Osteoblast (primary cell): Measurements from ENCODE around the gene HNMT. TPM values are rescaled to one million over a fixed set of nuclear protein-coding genes. Genes with fewer than 3 reads are reported as not detected.

Experiments
- DNase-seq: peaks from one replicate; pipeline ENCODE4 v3.0.0; 2011; ENCODE audit warnings: low spot score, mixed read lengths; ENCODE audit not compliant: insufficient read length; ENCODE audit errors: missing footprints
- H2AFZ ChIP-seq: 2 replicates; pipeline ENCODE4 v1.6.0; 2011; ENCODE audit warnings: mild to moderate bottlenecking, low read length
- H3K27ac ChIP-seq: 2 replicates; pipeline ENCODE4 v1.5.1; 2011; ENCODE audit warnings: mild to moderate bottlenecking, low read depth, low read length, moderate library complexity
- H3K27me3 ChIP-seq: 2 replicates; pipeline ENCODE4 v1.6.0; 2012; ENCODE audit warnings: mild to moderate bottlenecking, control low read depth, inconsistent platforms, low read length, moderate library complexity; ENCODE audit not compliant: insufficient read depth
- H3K36me3 ChIP-seq: 2 replicates; pipeline ENCODE4 v1.5.1; 2011; ENCODE audit warnings: mild to moderate bottlenecking, low read length, control low read depth, moderate library complexity; ENCODE audit not compliant: insufficient read depth
- H3K4me1 ChIP-seq: 2 replicates; pipeline ENCODE4 v1.5.1; 2011; ENCODE audit warnings: mild to moderate bottlenecking, low read length, control low read depth, moderate library complexity; ENCODE audit not compliant: insufficient read depth
- H3K4me2 ChIP-seq: 2 replicates; pipeline ENCODE4 v1.6.0; 2011; ENCODE audit warnings: mild to moderate bottlenecking, low read length; ENCODE audit not compliant: insufficient read depth
- H3K4me3 ChIP-seq: fragments of 200-600 bp; sonication (generic); 3 replicates; pipeline ENCODE4 v1.5.1; 2012; ENCODE audit warnings: mild to moderate bottlenecking, low read length, inconsistent platforms; ENCODE audit not compliant: insufficient read depth
- H3K79me2 ChIP-seq: 2 replicates; pipeline ENCODE4 v1.6.0; 2012; ENCODE audit warnings: mild to moderate bottlenecking, low read length, control low read depth, inconsistent platforms; ENCODE audit not compliant: insufficient read depth
- H3K9me3 ChIP-seq: 2 replicates; pipeline ENCODE4 v1.5.1; 2011; ENCODE audit warnings: low read depth, low read length, control low read depth
- H4K20me1 ChIP-seq: 2 replicates; pipeline ENCODE4 v1.6.0; 2012; ENCODE audit warnings: mild to moderate bottlenecking, low read length, control low read depth; ENCODE audit not compliant: insufficient read depth
- total RNA-seq: library from RNA; depleted of rRNA; stranded (reverse); fragments of >200 nt; gene quantifications from 2 replicates; pipeline ENCODE4 v1.2.3, GENCODE V29; 2012
- TF ChIP-seq, protein P1 (sequence below): IDR thresholded peaks from 2 replicates; pipeline ENCODE4 v1.5.1; 2011; ENCODE audit warnings: mild to moderate bottlenecking, low read depth, low read length, moderate library complexity; ENCODE audit errors: extremely low read depth

HNMT gene
- total RNA-seq, 1 donor = 115 TPM

GRCh38 chr2:138032334-138032733 lies 68.1 kb downstream of the HNMT start:
- Histone ChIP-seq H3K79me2 (no peaks in the 10 kb centered on the region), H3K36me3 (no peaks in the 10 kb centered on the region), H3K27me3 (no peaks in the 10 kb centered on the region), H3K4me1 (peaks cover 29% of the 10 kb centered on the region), H3K4me3 (no peak overlapping the region), H2AFZ (no peak overlapping the region), H3K9me3 (no peaks in the 10 kb centered on the region), H3K27ac (no peak overlapping the region), H3K4me2 (no peak overlapping the region), H4K20me1 (no peaks in the 10 kb centered on the region)
- no peak for DNase-seq
- TF ChIP-seq, protein P1, sequence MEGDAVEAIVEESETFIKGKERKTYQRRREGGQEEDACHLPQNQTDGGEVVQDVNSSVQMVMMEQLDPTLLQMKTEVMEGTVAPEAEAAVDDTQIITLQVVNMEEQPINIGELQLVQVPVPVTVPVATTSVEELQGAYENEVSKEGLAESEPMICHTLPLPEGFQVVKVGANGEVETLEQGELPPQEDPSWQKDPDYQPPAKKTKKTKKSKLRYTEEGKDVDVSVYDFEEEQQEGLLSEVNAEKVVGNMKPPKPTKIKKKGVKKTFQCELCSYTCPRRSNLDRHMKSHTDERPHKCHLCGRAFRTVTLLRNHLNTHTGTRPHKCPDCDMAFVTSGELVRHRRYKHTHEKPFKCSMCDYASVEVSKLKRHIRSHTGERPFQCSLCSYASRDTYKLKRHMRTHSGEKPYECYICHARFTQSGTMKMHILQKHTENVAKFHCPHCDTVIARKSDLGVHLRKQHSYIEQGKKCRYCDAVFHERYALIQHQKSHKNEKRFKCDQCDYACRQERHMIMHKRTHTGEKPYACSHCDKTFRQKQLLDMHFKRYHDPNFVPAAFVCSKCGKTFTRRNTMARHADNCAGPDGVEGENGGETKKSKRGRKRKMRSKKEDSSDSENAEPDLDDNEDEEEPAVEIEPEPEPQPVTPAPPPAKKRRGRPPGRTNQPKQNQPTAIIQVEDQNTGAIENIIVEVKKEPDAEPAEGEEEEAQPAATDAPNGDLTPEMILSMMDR = no peak

- no peak overlapping the region for H2AFZ ChIP-seq
- no peak overlapping the region for H3K4me3 ChIP-seq
- no peaks in the 10 kb centered on the region for H3K27me3 ChIP-seq
- H3K36me3 ChIP-seq = no peaks in the 10 kb centered on the region
- H3K9me3 ChIP-seq = no peaks in the 10 kb centered on the region
- H3K4me2 ChIP-seq = no peak overlapping the region
- H3K4me1 ChIP-seq = peaks cover 21% of the 10 kb centered on the region
- no peaks in the 10 kb centered on the region for H3K79me2 ChIP-seq
- DNase-seq = no peak
- TF ChIP-seq, protein P1 = no peak
- H3K27ac ChIP-seq = no peak overlapping the region
- H4K20me1 ChIP-seq = no peaks in the 10 kb centered on the region
Measured at GRCh38 chr2:138034536-138034935, 70.3 kb downstream of the HNMT start.

DNA sequence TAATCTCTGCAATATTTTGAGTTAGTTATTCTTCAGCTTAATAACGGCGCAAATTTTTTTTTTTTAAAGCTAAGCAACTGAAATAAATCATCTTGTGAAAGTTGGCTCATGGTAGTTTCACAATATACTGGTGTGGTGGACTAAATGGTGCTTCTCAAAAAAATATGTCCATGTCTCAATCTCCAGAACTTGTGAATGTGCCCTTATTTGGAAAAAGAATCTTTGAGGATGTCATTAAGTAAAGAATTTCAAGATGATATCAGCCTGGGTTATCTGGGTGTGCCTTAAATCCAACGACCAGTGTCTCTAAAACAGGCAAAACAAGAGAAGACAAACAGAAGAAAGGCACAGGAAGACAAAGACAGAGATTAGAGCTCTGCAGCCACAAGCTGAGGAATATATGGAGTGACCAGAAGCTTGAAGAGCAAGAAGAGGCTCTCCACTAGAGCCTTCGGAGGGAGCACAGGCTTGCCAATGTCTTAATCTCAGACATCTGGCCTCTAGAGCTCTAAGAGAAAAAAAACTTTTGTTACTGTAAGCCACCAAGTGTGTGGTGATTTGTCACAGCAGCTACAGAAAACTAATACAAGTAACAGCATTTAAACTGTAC lies 71.4 kb downstream of the HNMT start:
- Histone ChIP-seq H3K4me3 (no peak overlapping the region), H3K79me2 (no peaks in the 10 kb centered on the region), H3K9me3 (no peaks in the 10 kb centered on the region), H4K20me1 (no peaks in the 10 kb centered on the region), H2AFZ (no peak overlapping the region), H3K4me2 (no peak overlapping the region), H3K27ac (no peak overlapping the region), H3K27me3 (no peaks in the 10 kb centered on the region), H3K4me1 (peaks cover 9% of the 10 kb centered on the region), H3K36me3 (no peaks in the 10 kb centered on the region)
- TF ChIP-seq, protein P1 = no peak
- DNase-seq = no peak

GRCh38 chr2:138036522-138036921 lies 72.2 kb downstream of the HNMT start:
- Histone ChIP-seq H3K27me3 (no peaks in the 10 kb centered on the region), H3K4me3 (no peak overlapping the region), H3K4me2 (peak overlapping the region; percentile 25), H2AFZ (no peak overlapping the region), H3K4me1 (peaks cover 4% of the 10 kb centered on the region), H3K79me2 (no peaks in the 10 kb centered on the region), H3K27ac (no peak overlapping the region), H4K20me1 (no peaks in the 10 kb centered on the region), H3K9me3 (no peaks in the 10 kb centered on the region), H3K36me3 (no peaks in the 10 kb centered on the region)
- TF ChIP-seq, protein P1 = no peak
- no peak for DNase-seq
